ENCODE data around the gene SOCS1.

Gene SOCS1

GRCh38 chr16:11252482-11252931, 3.5 kb downstream of the SOCS1 start:
- TF ChIP-seq GABPA (IDR thresholded peaks at IDR 0.05; ENCODE audit: low read depth) (no peak), CTCF (IDR thresholded peaks at IDR 0.05; ENCODE audit: insufficient read depth, low read length) (no peak), SPI1 (IDR thresholded peaks at IDR 0.05; ENCODE audit: borderline replicate concordance, low read depth) (no peak), REST (IDR thresholded peaks at IDR 0.05; ENCODE audit: insufficient replicate concordance, low read depth) (no peak), POLR2AphosphoS5 (IDR thresholded peaks at IDR 0.05; ENCODE audit: low read depth) (no peak)
- Histone ChIP-seq H3K4me3 (replicated peaks; ENCODE audit: insufficient read depth, low read length) (no peak overlapping the region), H3K27ac (replicated peaks) (no peak overlapping the region), H3K27me3 (ENCODE audit: insufficient read depth, poor library complexity, severe bottlenecking) (no peaks in the 10 kb centered on the region)
- no peak for DNase-seq (ENCODE audit: low read depth in 1 of 2, low spot score in 1 of 2)

- H3K27ac ChIP-seq (replicated peaks): no peak overlapping the region
- H3K4me3 ChIP-seq (replicated peaks; ENCODE audit: insufficient read depth, low read length): no peak overlapping the region
- no peaks in the 10 kb centered on the region for H3K27me3 ChIP-seq (ENCODE audit: insufficient read depth, poor library complexity, severe bottlenecking)
- no peak for DNase-seq (ENCODE audit: low read depth in 1 of 2, low spot score in 1 of 2)
- TF ChIP-seq CTCF (IDR thresholded peaks at IDR 0.05; ENCODE audit: insufficient read depth, low read length) (no peak), POLR2AphosphoS5 (IDR thresholded peaks at IDR 0.05; ENCODE audit: low read depth) (no peak), SPI1 (IDR thresholded peaks at IDR 0.05; ENCODE audit: borderline replicate concordance, low read depth) (no peak), REST (IDR thresholded peaks at IDR 0.05; ENCODE audit: insufficient replicate concordance, low read depth) (no peak), GABPA (IDR thresholded peaks at IDR 0.05; ENCODE audit: low read depth) (no peak)
Measured at GRCh38 chr16:11251525-11252481, 4.2 kb downstream of the SOCS1 start.

- Histone ChIP-seq H3K4me3 (replicated peaks; ENCODE audit: insufficient read depth, low read length) (no peak overlapping the region), H3K27me3 (ENCODE audit: insufficient read depth, poor library complexity, severe bottlenecking) (no peaks in the 10 kb centered on the region), H3K27ac (replicated peaks) (no peak overlapping the region)
- no peak for DNase-seq (ENCODE audit: low read depth in 1 of 2, low spot score in 1 of 2)
- no peak for TF ChIP-seq CTCF (IDR thresholded peaks at IDR 0.05; ENCODE audit: insufficient read depth, low read length)
- TF ChIP-seq POLR2AphosphoS5 (IDR thresholded peaks at IDR 0.05; ENCODE audit: low read depth): no peak
- TF ChIP-seq REST (IDR thresholded peaks at IDR 0.05; ENCODE audit: insufficient replicate concordance, low read depth): no peak
- TF ChIP-seq SPI1 (IDR thresholded peaks at IDR 0.05; ENCODE audit: borderline replicate concordance, low read depth): no peak
- TF ChIP-seq GABPA (IDR thresholded peaks at IDR 0.05; ENCODE audit: low read depth): no peak
Measured at GRCh38 chr16:11250786-11251524, 5.0 kb downstream of the SOCS1 start.
